Omental fat pad (tissue), 4 donors: Measurements from ENCODE around the gene ZNF438. TPM values are rescaled to one million over a fixed set of nuclear protein-coding genes. Genes with fewer than 3 reads are reported as not detected.
"Not testable (repeated sequence)": the region's sequence is repeated elsewhere in the genome, so short reads cannot be mapped to it uniquely, and the experiment has no call there.

ENCODE experiments used
- ATAC-seq: fragments of 150-250 bp; one replicate; pipeline ENCODE4 v1.9.1; 2016; ENCODE audit warnings: mild to moderate bottlenecking, moderate library complexity; ENCODE audit not compliant: low FRiP score
- DNase-seq: peaks from one replicate; pipeline ENCODE4 v3.0.0-alpha.2; 2019; ENCODE audit warnings: low spot score
- CTCF ChIP-seq, 3 donors: fragments of 450-650 bp; IDR thresholded peaks; one replicate each; pipeline ENCODE4 v1.5.1; 2016 to 2017; ENCODE audit warnings: antibody characterized with exemption in 3 of 3, mild to moderate bottlenecking in 3 of 3, moderate library complexity in 2 of 3
- total RNA-seq, 4 donors: library from RNA; depleted of rRNA; stranded (reverse); fragments of >200 nt; gene quantifications; one replicate each; pipeline ENCODE4 v1.1.0, GENCODE V29; 2016

ZNF438 gene
- total RNA-seq, 4 donors from 2014 or later: 8.9 to 22.9 (median 12.3) TPM

- ATAC-seq: no peak
- no peak for TF ChIP-seq CTCF (IDR thresholded peaks at IDR 0.05)
- DNase-seq: no peak
These were observed 46.9 kb downstream of the ZNF438 start for GRCh38 chr10:30984563-30985328.

GRCh38 chr10:30983209-30983608 lies 48.5 kb downstream of the ZNF438 start:
- ATAC-seq, DNase-seq: not testable (repeated sequence)

DNA sequence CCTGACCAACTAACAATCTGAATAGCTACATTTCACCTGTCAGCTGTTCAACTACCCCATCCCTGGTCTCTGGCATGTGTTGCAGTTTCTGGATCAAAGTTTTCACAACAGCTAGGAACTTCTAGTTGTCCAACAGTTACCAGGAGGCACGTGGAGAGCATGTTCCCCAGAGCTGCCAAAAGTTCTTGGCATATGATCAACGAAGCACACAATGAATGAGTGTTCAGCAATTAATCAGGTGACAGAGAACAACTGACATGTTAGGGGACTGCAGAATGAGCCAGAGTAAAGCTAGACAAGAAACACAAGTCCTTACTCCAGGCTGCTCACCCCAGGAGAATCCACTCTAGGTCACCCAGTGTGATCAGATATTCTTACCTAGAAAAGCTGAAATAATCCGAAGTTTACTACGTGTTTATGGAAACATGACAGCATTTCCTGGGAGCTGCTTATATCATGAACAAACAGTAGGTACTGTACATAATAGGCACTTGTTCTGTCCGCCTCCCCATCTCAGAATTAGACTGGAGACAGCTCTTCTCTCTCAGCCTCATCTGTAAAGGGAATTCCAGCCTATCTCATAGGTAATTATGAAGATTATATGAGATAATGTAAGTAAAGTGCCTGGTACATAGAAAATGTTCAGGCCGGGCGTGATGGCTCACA lies 50.6 kb downstream of the ZNF438 start:
- TF ChIP-seq CTCF (IDR thresholded peaks at IDR 0.05): no peak
- DNase-seq (no peak), ATAC-seq (no peak)

DNA sequence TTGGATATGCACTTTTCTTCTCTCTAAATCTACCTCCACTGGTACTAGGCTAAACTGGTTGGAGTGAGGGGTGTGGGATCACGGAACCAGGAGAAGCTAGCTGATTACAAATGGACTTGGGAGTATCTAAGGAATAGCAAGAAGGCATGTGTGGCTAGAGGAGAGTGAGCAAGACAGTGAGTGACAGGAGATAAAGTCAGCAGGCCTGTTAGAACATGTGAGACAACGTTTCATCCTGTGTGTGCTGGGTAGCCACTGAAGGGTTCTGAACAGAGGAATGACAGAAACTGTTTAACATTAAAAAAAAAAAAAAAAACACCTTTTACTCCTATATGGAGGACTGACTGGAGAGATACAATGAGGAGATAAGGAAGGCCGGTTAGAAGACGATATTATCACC lies 51.7 kb downstream of the ZNF438 start:
- DNase-seq (no peak), ATAC-seq (no peak)
- TF ChIP-seq CTCF (IDR thresholded peaks at IDR 0.05): no peak

DNA sequence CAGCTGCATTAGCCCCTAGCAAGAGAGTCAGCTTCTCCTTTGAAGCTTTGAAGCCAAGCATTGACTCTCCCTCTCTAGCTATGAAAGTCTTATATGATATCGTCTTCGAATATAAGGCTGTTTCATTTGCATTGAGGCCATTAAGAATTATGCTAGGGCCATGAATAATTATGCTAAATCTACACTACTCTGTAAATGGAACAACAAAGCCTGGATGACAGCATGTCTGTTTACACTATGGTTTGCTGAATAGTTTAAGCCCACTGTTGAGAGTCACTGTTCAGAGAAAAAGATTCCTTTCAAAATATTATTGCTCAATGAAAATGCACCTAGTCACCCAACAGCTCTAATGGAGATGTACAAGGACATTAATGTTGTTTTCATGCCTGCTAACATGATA lies 52.8 kb downstream of the ZNF438 start:
- no peak for TF ChIP-seq CTCF (IDR thresholded peaks at IDR 0.05)
- no peak for ATAC-seq
- no peak for DNase-seq

GRCh38 chr10:30977385-30977784 lies 54.3 kb downstream of the ZNF438 start:
- TF ChIP-seq CTCF (IDR thresholded peaks at IDR 0.05): no peak
- DNase-seq: no peak
- no peak for ATAC-seq

- ATAC-seq (no peak), DNase-seq (no peak)
These were observed 56.8 kb downstream of the ZNF438 start for GRCh38 chr10:30974773-30975415.

More at GRCh38 chr10:30974773-30975415, 56.8 kb downstream of the ZNF438 start:
- TF ChIP-seq CTCF (IDR thresholded peaks at IDR 0.05): no peak
